NCI-H2196 treated with DMSO at 0.1 percent for 48 hours (cell line): ENCODE data around the gene BCHE.

Experiments used
- DNase-seq: peaks from one replicate; lab custom pipeline; 2025; ENCODE audit not compliant: unreplicated experiment; lab: John Stamatoyannopoulos, UW

The BCHE gene

DNA sequence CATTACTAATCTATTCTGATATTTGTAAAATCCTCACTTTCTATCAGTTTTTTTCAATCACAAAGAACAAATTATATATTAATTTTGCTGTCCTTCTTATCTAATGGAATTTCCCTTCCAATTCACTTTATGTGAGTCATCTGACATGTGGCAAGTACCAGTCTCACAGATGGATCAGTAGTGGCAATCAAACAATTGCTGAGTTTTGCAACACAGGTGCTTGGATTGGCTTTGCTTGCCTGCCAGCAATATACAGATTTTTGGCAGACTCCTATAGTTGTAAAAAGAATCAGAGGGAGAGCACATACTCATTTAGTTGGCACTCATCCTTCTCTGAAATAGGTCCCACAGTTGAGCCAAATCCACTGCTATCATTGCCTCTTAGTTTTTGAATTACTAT is 83.7 kb downstream of the BCHE start:
- DNase-seq, result no peak

- DNase-seq, result no peak
Observed at GRCh38 chr3:165751637-165752036, 85.6 kb downstream of the BCHE start.

GRCh38 chr3:165749821-165750220 is 87.4 kb downstream of the BCHE start:
- no peak for DNase-seq

DNA sequence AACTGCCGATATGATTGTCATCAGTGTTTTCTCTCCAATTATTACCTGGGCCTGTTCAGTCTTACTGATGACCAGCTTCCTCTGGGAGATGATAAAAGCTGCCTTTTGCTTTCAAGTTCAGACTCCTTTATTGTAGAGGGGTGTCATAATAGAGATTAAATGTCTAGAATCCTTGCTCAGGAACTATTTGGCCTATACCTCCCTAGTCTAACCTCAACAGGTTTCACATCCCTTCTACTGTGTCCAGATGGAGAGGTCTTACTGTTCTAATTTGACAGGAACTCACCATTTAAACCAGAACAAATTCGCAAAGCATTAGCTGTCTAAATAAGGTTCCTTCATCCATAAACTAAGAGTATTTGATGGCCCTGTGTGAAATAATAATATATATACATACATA is 88.0 kb downstream of the BCHE start:
- no peak for DNase-seq

GRCh38 chr3:165748094-165748493 is 89.1 kb downstream of the BCHE start:
- no peak for DNase-seq

- no peak for DNase-seq
Observed at GRCh38 chr3:165746874-165747273, 90.3 kb downstream of the BCHE start.

DNA sequence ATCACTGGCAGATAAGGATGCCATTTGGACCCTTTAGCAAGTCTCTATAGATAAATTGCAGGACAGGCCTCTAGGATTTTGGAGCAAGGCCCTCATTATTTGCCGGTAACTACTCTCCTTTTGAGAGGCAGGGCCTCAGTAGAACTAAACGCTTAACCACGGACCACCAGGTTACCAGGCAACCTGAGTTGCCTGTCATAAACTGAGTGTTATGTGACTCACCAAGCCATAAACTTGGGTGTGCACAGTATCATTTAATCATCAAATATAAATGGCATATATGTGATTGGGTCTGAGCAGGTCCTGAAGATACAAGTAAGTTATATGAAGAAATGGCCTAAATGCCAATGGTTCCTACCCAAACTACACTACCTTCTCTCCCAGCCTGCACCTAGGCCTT is 93.2 kb downstream of the BCHE start:
- DNase-seq, result no peak

- no peak for DNase-seq
Observed at GRCh38 chr3:165742351-165742750, 94.9 kb downstream of the BCHE start.

- no peak for DNase-seq
Observed at GRCh38 chr3:165729756-165730155, 107.5 kb downstream of the BCHE start.

DNA sequence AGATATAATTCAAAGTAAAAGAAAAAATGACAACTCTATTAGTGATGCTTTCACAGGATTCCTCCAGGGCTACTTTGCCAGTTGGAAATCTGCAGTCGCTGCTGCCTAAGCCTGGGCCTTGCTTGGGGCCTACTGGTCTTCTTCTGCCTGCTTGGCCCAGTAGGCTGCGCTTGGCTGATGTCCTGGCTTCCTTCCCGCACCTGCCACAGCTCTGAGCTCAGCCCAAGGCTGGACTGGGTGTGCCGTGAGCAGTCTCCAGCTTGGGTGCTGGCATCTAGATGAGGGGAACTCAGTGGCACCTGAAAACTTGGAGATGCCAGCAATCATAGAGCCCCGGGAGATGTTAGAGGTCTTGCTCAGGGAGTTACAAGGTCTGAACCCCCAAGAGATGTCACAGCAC is 108.3 kb downstream of the BCHE start:
- no peak for DNase-seq

GRCh38 chr3:165725296-165725695 is 111.9 kb downstream of the BCHE start:
- no peak for DNase-seq
